ENCODE results near the gene CDON. TPM values are rescaled to one million over a fixed set of nuclear protein-coding genes. Genes with fewer than 3 reads are reported as not detected.

The CDON gene
- total and polyA plus RNA-seq, 8 donors = 0.80 to 10.7 (median 2.9) TPM

GRCh38 chr11:126059238-126059781 is 3.4 kb downstream of the CDON start:
- H3K4me3 ChIP-seq = no peak overlapping the region
- no peak for FAIRE-seq

DNA sequence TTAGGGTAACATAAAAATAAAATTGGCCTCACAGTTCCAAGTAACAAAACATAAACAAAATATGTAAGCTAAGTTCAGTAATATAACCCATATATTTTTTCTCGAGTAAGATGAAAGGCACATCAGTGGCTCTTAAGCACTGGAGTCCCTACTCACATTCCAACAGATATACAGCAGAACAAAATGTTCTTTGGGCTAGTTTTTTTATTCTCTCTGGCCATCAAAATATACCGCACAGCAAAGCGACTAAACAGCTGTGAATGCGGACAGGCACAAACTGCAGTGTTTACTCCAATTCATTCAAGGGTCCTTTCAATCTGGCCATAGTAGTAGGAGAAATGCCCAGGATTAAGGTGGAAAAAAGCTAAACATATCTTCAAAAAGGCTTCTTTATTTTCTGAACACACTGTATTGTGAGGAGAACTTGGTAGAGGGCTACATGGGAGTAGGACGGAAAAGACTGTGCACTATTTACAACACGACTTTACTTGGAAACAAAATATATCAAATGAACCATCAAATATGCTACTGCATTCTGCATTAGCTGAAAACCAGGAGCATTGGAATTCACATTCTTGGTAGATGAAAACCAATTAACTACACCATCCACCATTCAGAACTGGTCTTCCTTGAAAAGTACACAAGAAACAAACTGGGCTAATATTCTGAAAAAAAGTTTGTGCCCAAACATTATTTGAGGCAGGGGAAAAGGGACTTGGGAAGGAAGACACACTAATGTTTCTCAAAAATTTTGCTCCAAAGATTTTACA is 4.4 kb downstream of the CDON start:
- TF ChIP-seq, protein P1, sequence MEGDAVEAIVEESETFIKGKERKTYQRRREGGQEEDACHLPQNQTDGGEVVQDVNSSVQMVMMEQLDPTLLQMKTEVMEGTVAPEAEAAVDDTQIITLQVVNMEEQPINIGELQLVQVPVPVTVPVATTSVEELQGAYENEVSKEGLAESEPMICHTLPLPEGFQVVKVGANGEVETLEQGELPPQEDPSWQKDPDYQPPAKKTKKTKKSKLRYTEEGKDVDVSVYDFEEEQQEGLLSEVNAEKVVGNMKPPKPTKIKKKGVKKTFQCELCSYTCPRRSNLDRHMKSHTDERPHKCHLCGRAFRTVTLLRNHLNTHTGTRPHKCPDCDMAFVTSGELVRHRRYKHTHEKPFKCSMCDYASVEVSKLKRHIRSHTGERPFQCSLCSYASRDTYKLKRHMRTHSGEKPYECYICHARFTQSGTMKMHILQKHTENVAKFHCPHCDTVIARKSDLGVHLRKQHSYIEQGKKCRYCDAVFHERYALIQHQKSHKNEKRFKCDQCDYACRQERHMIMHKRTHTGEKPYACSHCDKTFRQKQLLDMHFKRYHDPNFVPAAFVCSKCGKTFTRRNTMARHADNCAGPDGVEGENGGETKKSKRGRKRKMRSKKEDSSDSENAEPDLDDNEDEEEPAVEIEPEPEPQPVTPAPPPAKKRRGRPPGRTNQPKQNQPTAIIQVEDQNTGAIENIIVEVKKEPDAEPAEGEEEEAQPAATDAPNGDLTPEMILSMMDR (IDR thresholded peaks at IDR 0.05) = no peak
- Histone ChIP-seq H3K4me3 (no peak overlapping the region), H3K9me3 (no peaks in the 10 kb centered on the region), H3K4me1 (no peaks in the 10 kb centered on the region), H3K36me3 (no peaks in the 10 kb centered on the region), H3K27ac (no peak overlapping the region), H3K27me3 (peaks cover 0 to 8% (median 0%) of the 10 kb centered on the region in 4 donors)
- 72 to 82% methylated on average over 6 of the region's 6 CpGs for WGBS, 2 donors
- FAIRE-seq (no peak), ATAC-seq (no peak), DNase-seq (no peak)
- intact Hi-C loops (cut with DNase I) = loop anchor here in 1 of 3 donors (10.0 kb wide), 1 partner anchor 137 kb away; no protein-coding TSS in a partner anchor

More at GRCh38 chr11:126059238-126059781, 3.4 kb downstream of the CDON start:
- Histone ChIP-seq H3K27ac (no peak overlapping the region), H3K36me3 (no peaks in the 10 kb centered on the region), H3K4me1 (no peaks in the 10 kb centered on the region), H3K27me3 (peaks cover 0 to 8% (median 0%) of the 10 kb centered on the region in 4 donors), H3K9me3 (no peaks in the 10 kb centered on the region)
- intact Hi-C loops (cut with DNase I) = loop anchor here in 1 of 3 donors (10.0 kb wide), 1 partner anchor 135 kb away; no protein-coding TSS in a partner anchor
- ATAC-seq (no peak), DNase-seq (no peak)
- TF ChIP-seq, protein P1 (IDR thresholded peaks at IDR 0.05) = no peak
- WGBS, 2 donors = 38 to 43% methylated on average over 10 of the region's 10 CpGs

DNA sequence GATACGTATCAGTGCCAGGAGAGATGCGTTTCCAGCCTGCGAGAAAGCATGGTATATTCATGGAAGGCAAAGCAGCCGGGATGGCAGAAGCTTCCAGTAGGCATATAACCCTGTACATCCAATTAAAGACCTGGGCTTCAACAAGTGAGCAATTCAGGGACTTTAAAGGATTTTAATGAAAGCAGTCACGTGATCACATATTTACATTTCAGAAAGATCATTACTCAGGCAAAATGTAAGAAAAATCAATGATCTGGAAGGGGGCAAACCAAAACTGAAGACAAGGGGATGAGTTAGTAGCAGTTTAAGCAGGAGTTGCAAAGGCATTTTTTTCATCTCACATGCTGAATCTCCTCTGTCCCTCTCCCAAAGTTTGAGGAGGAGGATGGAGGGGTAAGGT is 7.8 kb downstream of the CDON start:
- no peak for FAIRE-seq
- TF ChIP-seq, protein P1 (IDR thresholded peaks at IDR 0.05) = no peak

GRCh38 chr11:126054408-126054807 is 8.3 kb downstream of the CDON start:
- peaks cover 0 to 8% (median 0%) of the 10 kb centered on the region in 4 donors for H3K27me3 ChIP-seq
- no peak for DNase-seq
- WGBS, 2 donors = 69 to 76% methylated on average over 5 of the region's 5 CpGs
- intact Hi-C loops (cut with DNase I) = loop anchor here in 1 of 3 donors (10.0 kb wide), 1 partner anchor 140 kb away; no protein-coding TSS in a partner anchor
- FAIRE-seq = no peak
- TF ChIP-seq, protein P1 (IDR thresholded peaks at IDR 0.05) = no peak
- no peak overlapping the region for H3K27ac ChIP-seq
- H3K4me3 ChIP-seq = no peak overlapping the region
- no peaks in the 10 kb centered on the region for H3K9me3 ChIP-seq
- no peaks in the 10 kb centered on the region for H3K4me1 ChIP-seq
- ATAC-seq = no peak
- H3K36me3 ChIP-seq = no peaks in the 10 kb centered on the region

More for the DNA sequence above, 7.8 kb downstream of the CDON start:
- ATAC-seq (no peak), DNase-seq (no peak)
- H3K4me1 ChIP-seq = no peaks in the 10 kb centered on the region
- H3K9me3 ChIP-seq = no peaks in the 10 kb centered on the region
- 83 to 87% methylated on average over 5 of the region's 5 CpGs for WGBS, 2 donors
- H3K27ac ChIP-seq = no peak overlapping the region
- intact Hi-C loops (cut with DNase I) = loop anchor here in 1 of 3 donors (10.0 kb wide), 1 partner anchor 140 kb away; no protein-coding TSS in a partner anchor
- H3K27me3 ChIP-seq = peaks cover 0 to 8% (median 0%) of the 10 kb centered on the region in 4 donors
- H3K4me3 ChIP-seq = no peak overlapping the region
- H3K36me3 ChIP-seq = no peaks in the 10 kb centered on the region
